Panc1 (cell line): ENCODE results near the gene PIK3R4. TPM values are rescaled to one million over a fixed set of nuclear protein-coding genes. Genes with fewer than 3 reads are reported as not detected.

Source experiments
- ATAC-seq: fragments of 200-7000 bp; cut with Tn5 transposase; 2 replicates; pipeline ENCODE4 v1.9.1; 2020; ENCODE audit warnings: mild to moderate bottlenecking, moderate library complexity
- BruUV-seq: library from RNA; stranded (reverse); fragments of 400-500 nt; replicated peaks from 2 replicates; lab custom pipeline; 2021; lab: Mats Ljungman, UMichigan
- CTCF ChIA-PET: fragments of 300-600 bp; sonication (Branson Sonifier 250); formaldehyde crosslinking; loops from one replicate; lab custom pipeline; 2022; ENCODE audit warnings: antibody characterized with exemption; lab: Charles Lee
- POLR2A ChIA-PET: fragments of 300-600 bp; sonication (Branson Sonifier 250); formaldehyde crosslinking; loops from one replicate; lab custom pipeline; 2022; ENCODE audit warnings: antibody characterized with exemption; lab: Charles Lee
- DNase-seq: peaks from one replicate; pipeline ENCODE4 v3.0.0-alpha.2; 2010; ENCODE audit warnings: low read depth, low spot score
- H3K27ac ChIP-seq: 2 replicates; pipeline ENCODE4 v1.5.1; 2011; ENCODE audit warnings: mild to moderate bottlenecking, low read length, inconsistent platforms
- H3K27me3 ChIP-seq: fragments of 200-500 bp; sonication (Bioruptor generic); 2 replicates; pipeline ENCODE4 v1.6.0; 2014; ENCODE audit warnings: low read length, inconsistent platforms; ENCODE audit not compliant: control insufficient read depth, insufficient read depth
- H3K36me3 ChIP-seq: fragments of 200-500 bp; sonication (Bioruptor generic); 2 replicates; pipeline ENCODE4 v1.5.1; 2014; ENCODE audit warnings: inconsistent platforms, mild to moderate bottlenecking, low read length, moderate library complexity; ENCODE audit not compliant: control insufficient read depth, insufficient read depth
- H3K4me1 ChIP-seq: 2 replicates; pipeline ENCODE4 v1.5.1; 2011; ENCODE audit warnings: inconsistent platforms, mild to moderate bottlenecking, low read length, moderate library complexity; ENCODE audit not compliant: control insufficient read depth, insufficient read depth
- H3K4me3 ChIP-seq, 2 experiments: 2 replicates each; pipeline ENCODE4 v1.5.1; 2011 to 2012; ENCODE audit warnings: low read depth in 2 of 2, low read length in 2 of 2, mild to moderate bottlenecking in 2 of 2, inconsistent platforms in 1 of 2, moderate library complexity in 1 of 2
- H3K9me3 ChIP-seq: fragments of 200-500 bp; sonication (Bioruptor generic); 2 replicates; pipeline ENCODE4 v1.5.1; 2014; ENCODE audit warnings: low read depth, mild to moderate bottlenecking, inconsistent platforms, low read length, moderate library complexity; ENCODE audit not compliant: control insufficient read depth, insufficient read depth
- CTCF ChIP-seq: fragments of 450-650 bp; IDR thresholded peaks from 2 replicates; pipeline ENCODE4 v1.5.1; 2017; ENCODE audit warnings: mild to moderate bottlenecking
- POLR2AphosphoS5 ChIP-seq: IDR thresholded peaks from 2 replicates; pipeline ENCODE4 v1.6.1; 2012; ENCODE audit warnings: mild to moderate bottlenecking, low read depth, low read length, moderate library complexity
- REST ChIP-seq, 2 experiments: IDR thresholded peaks; 2 replicates each; pipeline ENCODE4 v1.6.1; 2011 to 2012; ENCODE audit warnings: low read depth in 2 of 2, control low read depth in 1 of 2, low read length in 1 of 2, mild to moderate bottlenecking in 1 of 2, moderate library complexity in 1 of 2; ENCODE audit not compliant: insufficient read depth in 1 of 2
- SIN3A ChIP-seq: IDR thresholded peaks from 2 replicates; pipeline ENCODE4 v1.6.1; 2012; ENCODE audit warnings: low read depth, mild to moderate bottlenecking, low read length, moderate library complexity, borderline replicate concordance; ENCODE audit not compliant: insufficient read depth
- TCF7L2 ChIP-seq: IDR thresholded peaks from 2 replicates; pipeline ENCODE4 v1.6.1; 2011; ENCODE audit warnings: mild to moderate bottlenecking, low read depth, low read length, inconsistent platforms
- in situ Hi-C: cut with HindIII; loops from 2 replicates; pipeline ENCODE4 v1.10.0; 2016; ENCODE audit warnings: low sequenced_read_pairs, low pct_unique_long_range_greater_than_20kb
- intact Hi-C: fragments of 100-400 bp; cut with micrococcal nuclease; formaldehyde crosslinking; loops from one replicate; pipeline ENCODE4 v1.10.0; 2022; ENCODE audit not compliant: unreplicated experiment
- total RNA-seq: library from RNA; stranded (reverse); gene quantifications from one replicate; pipeline ENCODE4 v1.2.1, GENCODE V29; 2021; ENCODE audit not compliant: unreplicated experiment

PIK3R4 gene
- total RNA-seq, 1 experiment from 2014 or later, result 26.1 TPM

- POLR2A ChIA-PET, result no interaction called here
- H3K36me3 ChIP-seq, result no peaks in the 10 kb centered on the region
- H3K27me3 ChIP-seq, result peaks cover 4% of the 10 kb centered on the region
- no peak overlapping the region for H3K4me3 ChIP-seq
- CTCF ChIA-PET, result no interaction called here
- ATAC-seq (no peak), DNase-seq (no peak)
- no peaks in the 10 kb centered on the region for H3K9me3 ChIP-seq
- no peak overlapping the region for H3K27ac ChIP-seq
- intact Hi-C loops, result no loop called here
- in situ Hi-C loops, result no loop called here
- H3K4me1 ChIP-seq, result no peaks in the 10 kb centered on the region
- no peak for TF ChIP-seq CTCF
- no peak for TF ChIP-seq POLR2AphosphoS5
- TF ChIP-seq TCF7L2, result no peak
- TF ChIP-seq SIN3A, result no peak
- no peak for TF ChIP-seq REST (IDR thresholded peaks at IDR 0.05; ENCODE audit: insufficient read depth in 1 of 2, low read depth in 2 of 2, low read length in 1 of 2)
- BruUV-seq, result no TSS peak
Observed at GRCh38 chr3:130640027-130640426, 106.6 kb downstream of the PIK3R4 start.

- H3K27me3 ChIP-seq, result peaks cover 5% of the 10 kb centered on the region
- H3K36me3 ChIP-seq, result no peaks in the 10 kb centered on the region
- H3K27ac ChIP-seq, result no peak overlapping the region
- in situ Hi-C loops, result no loop called here
- ATAC-seq, result no peak
- intact Hi-C loops, result no loop called here
- DNase-seq, result no peak
- POLR2A ChIA-PET, result no interaction called here
- no peaks in the 10 kb centered on the region for H3K9me3 ChIP-seq
- no peaks in the 10 kb centered on the region for H3K4me1 ChIP-seq
- no peak overlapping the region for H3K4me3 ChIP-seq
- BruUV-seq, result no TSS peak
- CTCF ChIA-PET, result no interaction called here
- TF ChIP-seq CTCF, result no peak
- TF ChIP-seq TCF7L2, result no peak
- TF ChIP-seq REST (IDR thresholded peaks at IDR 0.05; ENCODE audit: insufficient read depth in 1 of 2, low read depth in 2 of 2, low read length in 1 of 2), result no peak
- no peak for TF ChIP-seq SIN3A
- no peak for TF ChIP-seq POLR2AphosphoS5
Observed at GRCh38 chr3:130636480-130637234, 110.0 kb downstream of the PIK3R4 start.
